WTC11 (cell line): Measurements from ENCODE around the gene SAA2. TPM values are rescaled to one million over a fixed set of nuclear protein-coding genes. Genes with fewer than 3 reads are reported as not detected.

Source experiments
- ATAC-seq: fragments of 200-7000 bp; cut with Tn5 transposase; 2 replicates; pipeline ENCODE4 v1.10.0; 2021; ENCODE audit warnings: mild to moderate bottlenecking, moderate library complexity
- CTCF ChIA-PET: fragments of 300-600 bp; sonication (Branson Sonifier 250); formaldehyde crosslinking; loops from one replicate; lab custom pipeline; 2021; ENCODE audit warnings: antibody characterized with exemption; lab: Charles Lee
- POLR2A ChIA-PET: fragments of 350-600 bp; sonication (Branson Sonifier 250); formaldehyde crosslinking; loops from one replicate; lab custom pipeline; 2021; ENCODE audit warnings: antibody characterized with exemption; lab: Charles Lee
- DNase-seq: peaks from one replicate; pipeline ENCODE4 v3.0.0; 2021; ENCODE audit warnings: low spot score
- H3K27ac Mint-ChIP-seq: 2 replicates; pipeline ENCODE4 v1.8.0; 2021; ENCODE audit warnings: mixed read lengths
- H3K27me3 Mint-ChIP-seq: 2 replicates; pipeline ENCODE4 v1.8.0; 2021; ENCODE audit warnings: low read depth, mild to moderate bottlenecking, moderate library complexity, mixed read lengths
- H3K36me3 Mint-ChIP-seq: 2 replicates; pipeline ENCODE4 v1.8.0; 2021; ENCODE audit warnings: mixed read lengths
- H3K4me1 Mint-ChIP-seq: 2 replicates; pipeline ENCODE4 v1.8.0; 2022; ENCODE audit warnings: mixed read lengths
- H3K4me3 Mint-ChIP-seq: 2 replicates; pipeline ENCODE4 v1.8.0; 2021; ENCODE audit warnings: mild to moderate bottlenecking, moderate library complexity, mixed read lengths
- H3K9me3 Mint-ChIP-seq: 2 replicates; pipeline ENCODE4 v1.8.0; 2021; ENCODE audit warnings: mixed read lengths
- CREM ChIP-seq: sonication (generic); formaldehyde crosslinking; IDR thresholded peaks from 2 replicates; pipeline ENCODE4 v1.8.1; 2022; ENCODE audit warnings: mild to moderate bottlenecking, missing genetic modification reagents, moderate library complexity
- GABPB1 ChIP-seq: sonication (generic); formaldehyde crosslinking; IDR thresholded peaks from 2 replicates; pipeline ENCODE4 v1.8.1; 2023; ENCODE audit warnings: mild to moderate bottlenecking, missing genetic modification reagents
- GRHL2 ChIP-seq: fragments of 250-450 bp; sonication (Bioruptor Pico); IDR thresholded peaks from 2 replicates; pipeline ENCODE4 v1.8.0; 2022; ENCODE audit warnings: mild to moderate bottlenecking, moderate library complexity; ENCODE audit not compliant: insufficient replicate concordance, severe bottlenecking
- IRF2 ChIP-seq: sonication (generic); formaldehyde crosslinking; IDR thresholded peaks from 2 replicates; pipeline ENCODE4 v1.8.0; 2022; ENCODE audit warnings: low read depth, missing genetic modification reagents, borderline replicate concordance
- JUN ChIP-seq: sonication (generic); formaldehyde crosslinking; IDR thresholded peaks from 2 replicates; pipeline ENCODE4 v1.8.0; 2023; ENCODE audit warnings: mild to moderate bottlenecking, missing genetic modification reagents
- NFYB ChIP-seq: sonication (generic); formaldehyde crosslinking; conservative IDR thresholded peaks from 2 replicates; pipeline ENCODE4 v1.8.0; 2022; ENCODE audit warnings: low read depth, missing genetic modification reagents
- OVOL2 ChIP-seq: fragments of 250-450 bp; sonication (Bioruptor Pico); IDR thresholded peaks from 2 replicates; pipeline ENCODE4 v1.9.0; 2021; ENCODE audit warnings: mild to moderate bottlenecking, borderline replicate concordance
- RORB ChIP-seq: fragments of 250-450 bp; sonication (Bioruptor Pico); IDR thresholded peaks from 2 replicates; pipeline ENCODE4 v1.9.0; 2021; ENCODE audit warnings: mild to moderate bottlenecking
- TEAD1 ChIP-seq: sonication (generic); formaldehyde crosslinking; IDR thresholded peaks from 2 replicates; pipeline ENCODE4 v1.8.0; 2022; ENCODE audit warnings: mild to moderate bottlenecking, missing genetic modification reagents
- TEAD4 ChIP-seq: sonication (generic); formaldehyde crosslinking; IDR thresholded peaks from 2 replicates; pipeline ENCODE4 v1.8.0; 2022; ENCODE audit warnings: mild to moderate bottlenecking, missing genetic modification reagents
- ZNF138 ChIP-seq: sonication (generic); formaldehyde crosslinking; conservative IDR thresholded peaks from 2 replicates; pipeline ENCODE4 v1.8.1; 2022; ENCODE audit warnings: mild to moderate bottlenecking, moderate library complexity, missing genetic modification reagents
- ZNF232 ChIP-seq: sonication (generic); formaldehyde crosslinking; IDR thresholded peaks from 2 replicates; pipeline ENCODE4 v1.8.0; 2022; ENCODE audit warnings: mild to moderate bottlenecking, missing genetic modification reagents
- total RNA-seq: library from RNA; stranded (reverse); gene quantifications from 3 replicates; pipeline ENCODE4 v1.2.3, GENCODE V29; 2021
- TF ChIP-seq, protein P1 (sequence below): sonication (generic); formaldehyde crosslinking; conservative IDR thresholded peaks from 2 replicates; pipeline ENCODE4 v1.8.1; 2023; ENCODE audit warnings: mild to moderate bottlenecking, low read depth, missing genetic modification reagents, moderate library complexity
- TF ChIP-seq, protein P2 (sequence below): sonication (generic); formaldehyde crosslinking; IDR thresholded peaks from 2 replicates; pipeline ENCODE4 v1.8.1; 2023; ENCODE audit warnings: mild to moderate bottlenecking, missing genetic modification reagents, moderate library complexity
- TF ChIP-seq, protein P3 (sequence below): fragments of 250-450 bp; sonication (Bioruptor Pico); conservative IDR thresholded peaks from 2 replicates; pipeline ENCODE4 v1.9.0; 2021; ENCODE audit warnings: mild to moderate bottlenecking
- TF ChIP-seq, protein P4 (sequence below): sonication (generic); formaldehyde crosslinking; IDR thresholded peaks from 2 replicates; pipeline ENCODE4 v1.8.1; 2022; ENCODE audit warnings: missing genetic modification reagents, borderline replicate concordance
- TF ChIP-seq, protein P5 (sequence below): sonication (generic); formaldehyde crosslinking; IDR thresholded peaks from 2 replicates; pipeline ENCODE4 v1.8.1; 2023; ENCODE audit warnings: mild to moderate bottlenecking, moderate library complexity, missing genetic modification reagents
- TF ChIP-seq, protein P6 (sequence below): sonication (generic); formaldehyde crosslinking; IDR thresholded peaks from 2 replicates; pipeline ENCODE4 v1.8.1; 2022; ENCODE audit warnings: low read depth, mild to moderate bottlenecking, moderate library complexity, missing genetic modification reagents, borderline replicate concordance
- TF ChIP-seq, protein P7 (sequence below): sonication (generic); formaldehyde crosslinking; IDR thresholded peaks from 2 replicates; pipeline ENCODE4 v1.8.1; 2023; ENCODE audit warnings: mild to moderate bottlenecking, missing genetic modification reagents
- TF ChIP-seq, protein P8 (sequence below): sonication (generic); formaldehyde crosslinking; IDR thresholded peaks from 2 replicates; pipeline ENCODE4 v1.8.0; 2023; ENCODE audit warnings: missing genetic modification reagents, mild to moderate bottlenecking, borderline replicate concordance

SAA2 gene
- total RNA-seq, 1 experiment from 2014 or later = 5.0 TPM

DNA sequence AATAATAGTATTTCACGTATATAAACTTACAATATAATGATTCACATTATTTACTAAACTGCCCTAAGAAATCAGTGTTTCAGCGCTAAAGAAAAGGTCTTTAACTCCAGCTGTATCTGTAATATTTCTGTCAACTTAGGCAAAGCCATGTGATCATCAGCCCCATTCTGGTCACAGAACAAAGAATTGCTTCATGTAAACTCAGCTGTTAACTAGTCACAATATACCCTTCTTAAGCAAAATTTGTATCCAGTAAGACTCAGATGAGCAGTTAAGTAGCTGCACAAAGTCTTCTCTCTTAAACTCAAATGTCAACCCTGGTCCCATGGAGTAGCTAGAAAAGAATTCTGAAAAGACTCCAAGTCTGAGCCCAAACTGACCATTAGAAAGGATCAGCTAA lies 46.8 kb upstream of the SAA2 start (continued):
- TF ChIP-seq, protein P1, sequence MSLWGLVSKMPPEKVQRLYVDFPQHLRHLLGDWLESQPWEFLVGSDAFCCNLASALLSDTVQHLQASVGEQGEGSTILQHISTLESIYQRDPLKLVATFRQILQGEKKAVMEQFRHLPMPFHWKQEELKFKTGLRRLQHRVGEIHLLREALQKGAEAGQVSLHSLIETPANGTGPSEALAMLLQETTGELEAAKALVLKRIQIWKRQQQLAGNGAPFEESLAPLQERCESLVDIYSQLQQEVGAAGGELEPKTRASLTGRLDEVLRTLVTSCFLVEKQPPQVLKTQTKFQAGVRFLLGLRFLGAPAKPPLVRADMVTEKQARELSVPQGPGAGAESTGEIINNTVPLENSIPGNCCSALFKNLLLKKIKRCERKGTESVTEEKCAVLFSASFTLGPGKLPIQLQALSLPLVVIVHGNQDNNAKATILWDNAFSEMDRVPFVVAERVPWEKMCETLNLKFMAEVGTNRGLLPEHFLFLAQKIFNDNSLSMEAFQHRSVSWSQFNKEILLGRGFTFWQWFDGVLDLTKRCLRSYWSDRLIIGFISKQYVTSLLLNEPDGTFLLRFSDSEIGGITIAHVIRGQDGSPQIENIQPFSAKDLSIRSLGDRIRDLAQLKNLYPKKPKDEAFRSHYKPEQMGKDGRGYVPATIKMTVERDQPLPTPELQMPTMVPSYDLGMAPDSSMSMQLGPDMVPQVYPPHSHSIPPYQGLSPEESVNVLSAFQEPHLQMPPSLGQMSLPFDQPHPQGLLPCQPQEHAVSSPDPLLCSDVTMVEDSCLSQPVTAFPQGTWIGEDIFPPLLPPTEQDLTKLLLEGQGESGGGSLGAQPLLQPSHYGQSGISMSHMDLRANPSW (CRISPR knock-in tag) = no peak
- TF ChIP-seq ZNF138 (CRISPR knock-in tag) = no peak
- TF ChIP-seq, protein P2, sequence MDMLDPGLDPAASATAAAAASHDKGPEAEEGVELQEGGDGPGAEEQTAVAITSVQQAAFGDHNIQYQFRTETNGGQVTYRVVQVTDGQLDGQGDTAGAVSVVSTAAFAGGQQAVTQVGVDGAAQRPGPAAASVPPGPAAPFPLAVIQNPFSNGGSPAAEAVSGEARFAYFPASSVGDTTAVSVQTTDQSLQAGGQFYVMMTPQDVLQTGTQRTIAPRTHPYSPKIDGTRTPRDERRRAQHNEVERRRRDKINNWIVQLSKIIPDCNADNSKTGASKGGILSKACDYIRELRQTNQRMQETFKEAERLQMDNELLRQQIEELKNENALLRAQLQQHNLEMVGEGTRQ (CRISPR knock-in tag) = no peak
- TF ChIP-seq RORB = no peak
- no peak for TF ChIP-seq ZNF232 (CRISPR knock-in tag)
- TF ChIP-seq TEAD1 = no peak
- no peak for TF ChIP-seq TEAD4 (CRISPR knock-in tag)
- TF ChIP-seq, protein P3, sequence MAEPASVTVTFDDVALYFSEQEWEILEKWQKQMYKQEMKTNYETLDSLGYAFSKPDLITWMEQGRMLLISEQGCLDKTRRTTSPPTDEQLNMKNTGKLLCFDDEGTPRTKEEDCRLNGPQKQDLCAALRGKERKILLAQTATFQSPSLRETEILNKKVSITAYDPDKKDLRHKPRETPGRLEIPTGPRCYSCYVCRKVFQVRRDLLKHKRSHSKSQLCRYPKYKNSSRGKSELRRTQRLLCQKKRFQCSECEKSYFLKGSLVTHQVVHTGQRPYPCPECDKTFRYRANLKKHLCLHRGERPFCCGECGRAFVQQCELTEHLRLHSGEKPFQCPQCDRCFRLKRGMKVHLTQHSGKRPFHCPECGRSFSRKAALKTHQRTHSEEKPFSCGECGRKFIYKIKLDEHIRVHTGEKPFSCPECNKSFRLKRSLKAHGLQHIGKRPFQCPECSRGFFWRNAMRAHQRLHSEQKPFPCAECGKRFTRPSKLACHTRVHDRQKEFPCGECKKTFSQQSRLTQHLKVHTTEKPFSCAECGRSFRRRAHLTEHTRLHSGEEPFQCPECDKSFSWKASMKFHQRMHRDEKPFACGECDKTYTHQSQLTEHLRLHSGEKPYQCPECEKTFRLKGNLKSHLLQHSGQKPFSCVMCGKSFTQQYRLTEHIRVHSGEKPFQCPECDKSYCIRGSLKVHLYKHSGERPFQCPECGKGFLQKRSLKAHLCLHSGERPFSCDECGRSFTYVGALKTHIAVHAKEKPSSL (CRISPR knock-in tag) = no peak
- TF ChIP-seq IRF2 (CRISPR knock-in tag) = no peak
- TF ChIP-seq OVOL2 = no peak

DNA sequence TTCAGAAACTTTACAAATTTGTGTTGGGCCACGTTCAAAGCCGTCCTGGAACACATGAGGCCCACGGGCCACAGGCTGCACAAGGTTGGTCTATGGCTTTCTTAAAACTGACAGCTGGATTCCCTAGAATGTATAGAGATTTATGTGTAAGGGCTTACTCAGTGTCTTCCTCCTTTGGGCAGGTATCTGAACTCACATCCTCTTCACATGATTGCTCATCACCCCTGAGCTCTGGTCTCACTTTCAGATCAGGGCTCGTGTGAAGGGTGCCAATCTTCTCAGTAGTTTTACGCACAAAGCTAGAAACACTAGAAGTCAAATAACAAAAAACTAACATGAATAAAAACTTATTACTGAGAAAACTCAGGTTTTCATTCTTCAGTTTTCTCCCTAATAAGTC lies 46.4 kb upstream of the SAA2 start:
- ATAC-seq = no peak
- Mint-ChIP-seq H3K4me1 (no peaks in the 10 kb centered on the region), H3K27ac (no peak overlapping the region), H3K9me3 (no peaks in the 10 kb centered on the region), H3K4me3 (no peak overlapping the region), H3K27me3 (no peaks in the 10 kb centered on the region), H3K36me3 (peaks cover 80% of the 10 kb centered on the region)
- TF ChIP-seq, protein P4, sequence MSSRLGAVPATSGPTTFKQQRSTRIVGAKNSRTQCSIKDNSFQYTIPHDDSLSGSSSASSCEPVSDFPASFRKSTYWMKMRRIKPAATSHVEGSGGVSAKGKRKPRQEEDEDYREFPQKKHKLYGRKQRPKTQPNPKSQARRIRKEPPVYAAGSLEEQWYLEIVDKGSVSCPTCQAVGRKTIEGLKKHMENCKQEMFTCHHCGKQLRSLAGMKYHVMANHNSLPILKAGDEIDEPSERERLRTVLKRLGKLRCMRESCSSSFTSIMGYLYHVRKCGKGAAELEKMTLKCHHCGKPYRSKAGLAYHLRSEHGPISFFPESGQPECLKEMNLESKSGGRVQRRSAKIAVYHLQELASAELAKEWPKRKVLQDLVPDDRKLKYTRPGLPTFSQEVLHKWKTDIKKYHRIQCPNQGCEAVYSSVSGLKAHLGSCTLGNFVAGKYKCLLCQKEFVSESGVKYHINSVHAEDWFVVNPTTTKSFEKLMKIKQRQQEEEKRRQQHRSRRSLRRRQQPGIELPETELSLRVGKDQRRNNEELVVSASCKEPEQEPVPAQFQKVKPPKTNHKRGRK = no peak
- TF ChIP-seq NFYB (CRISPR knock-in tag) = no peak
- TF ChIP-seq JUN (CRISPR knock-in tag) = no peak
- TF ChIP-seq, protein P5, sequence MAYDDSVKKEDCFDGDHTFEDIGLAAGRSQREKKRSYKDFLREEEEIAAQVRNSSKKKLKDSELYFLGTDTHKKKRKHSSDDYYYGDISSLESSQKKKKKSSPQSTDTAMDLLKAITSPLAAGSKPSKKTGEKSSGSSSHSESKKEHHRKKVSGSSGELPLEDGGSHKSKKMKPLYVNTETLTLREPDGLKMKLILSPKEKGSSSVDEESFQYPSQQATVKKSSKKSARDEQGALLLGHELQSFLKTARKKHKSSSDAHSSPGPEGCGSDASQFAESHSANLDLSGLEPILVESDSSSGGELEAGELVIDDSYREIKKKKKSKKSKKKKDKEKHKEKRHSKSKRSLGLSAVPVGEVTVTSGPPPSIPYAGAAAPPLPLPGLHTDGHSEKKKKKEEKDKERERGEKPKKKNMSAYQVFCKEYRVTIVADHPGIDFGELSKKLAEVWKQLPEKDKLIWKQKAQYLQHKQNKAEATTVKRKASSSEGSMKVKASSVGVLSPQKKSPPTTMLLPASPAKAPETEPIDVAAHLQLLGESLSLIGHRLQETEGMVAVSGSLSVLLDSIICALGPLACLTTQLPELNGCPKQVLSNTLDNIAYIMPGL (CRISPR knock-in tag) = no peak
- TF ChIP-seq, protein P6, sequence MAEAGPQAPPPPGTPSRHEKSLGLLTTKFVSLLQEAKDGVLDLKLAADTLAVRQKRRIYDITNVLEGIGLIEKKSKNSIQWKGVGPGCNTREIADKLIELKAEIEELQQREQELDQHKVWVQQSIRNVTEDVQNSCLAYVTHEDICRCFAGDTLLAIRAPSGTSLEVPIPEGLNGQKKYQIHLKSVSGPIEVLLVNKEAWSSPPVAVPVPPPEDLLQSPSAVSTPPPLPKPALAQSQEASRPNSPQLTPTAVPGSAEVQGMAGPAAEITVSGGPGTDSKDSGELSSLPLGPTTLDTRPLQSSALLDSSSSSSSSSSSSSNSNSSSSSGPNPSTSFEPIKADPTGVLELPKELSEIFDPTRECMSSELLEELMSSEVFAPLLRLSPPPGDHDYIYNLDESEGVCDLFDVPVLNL (CRISPR knock-in tag) = no peak
- TF ChIP-seq, protein P7, sequence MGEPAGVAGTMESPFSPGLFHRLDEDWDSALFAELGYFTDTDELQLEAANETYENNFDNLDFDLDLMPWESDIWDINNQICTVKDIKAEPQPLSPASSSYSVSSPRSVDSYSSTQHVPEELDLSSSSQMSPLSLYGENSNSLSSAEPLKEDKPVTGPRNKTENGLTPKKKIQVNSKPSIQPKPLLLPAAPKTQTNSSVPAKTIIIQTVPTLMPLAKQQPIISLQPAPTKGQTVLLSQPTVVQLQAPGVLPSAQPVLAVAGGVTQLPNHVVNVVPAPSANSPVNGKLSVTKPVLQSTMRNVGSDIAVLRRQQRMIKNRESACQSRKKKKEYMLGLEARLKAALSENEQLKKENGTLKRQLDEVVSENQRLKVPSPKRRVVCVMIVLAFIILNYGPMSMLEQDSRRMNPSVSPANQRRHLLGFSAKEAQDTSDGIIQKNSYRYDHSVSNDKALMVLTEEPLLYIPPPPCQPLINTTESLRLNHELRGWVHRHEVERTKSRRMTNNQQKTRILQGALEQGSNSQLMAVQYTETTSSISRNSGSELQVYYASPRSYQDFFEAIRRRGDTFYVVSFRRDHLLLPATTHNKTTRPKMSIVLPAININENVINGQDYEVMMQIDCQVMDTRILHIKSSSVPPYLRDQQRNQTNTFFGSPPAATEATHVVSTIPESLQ (CRISPR knock-in tag) = no peak
- TF ChIP-seq, protein P8, sequence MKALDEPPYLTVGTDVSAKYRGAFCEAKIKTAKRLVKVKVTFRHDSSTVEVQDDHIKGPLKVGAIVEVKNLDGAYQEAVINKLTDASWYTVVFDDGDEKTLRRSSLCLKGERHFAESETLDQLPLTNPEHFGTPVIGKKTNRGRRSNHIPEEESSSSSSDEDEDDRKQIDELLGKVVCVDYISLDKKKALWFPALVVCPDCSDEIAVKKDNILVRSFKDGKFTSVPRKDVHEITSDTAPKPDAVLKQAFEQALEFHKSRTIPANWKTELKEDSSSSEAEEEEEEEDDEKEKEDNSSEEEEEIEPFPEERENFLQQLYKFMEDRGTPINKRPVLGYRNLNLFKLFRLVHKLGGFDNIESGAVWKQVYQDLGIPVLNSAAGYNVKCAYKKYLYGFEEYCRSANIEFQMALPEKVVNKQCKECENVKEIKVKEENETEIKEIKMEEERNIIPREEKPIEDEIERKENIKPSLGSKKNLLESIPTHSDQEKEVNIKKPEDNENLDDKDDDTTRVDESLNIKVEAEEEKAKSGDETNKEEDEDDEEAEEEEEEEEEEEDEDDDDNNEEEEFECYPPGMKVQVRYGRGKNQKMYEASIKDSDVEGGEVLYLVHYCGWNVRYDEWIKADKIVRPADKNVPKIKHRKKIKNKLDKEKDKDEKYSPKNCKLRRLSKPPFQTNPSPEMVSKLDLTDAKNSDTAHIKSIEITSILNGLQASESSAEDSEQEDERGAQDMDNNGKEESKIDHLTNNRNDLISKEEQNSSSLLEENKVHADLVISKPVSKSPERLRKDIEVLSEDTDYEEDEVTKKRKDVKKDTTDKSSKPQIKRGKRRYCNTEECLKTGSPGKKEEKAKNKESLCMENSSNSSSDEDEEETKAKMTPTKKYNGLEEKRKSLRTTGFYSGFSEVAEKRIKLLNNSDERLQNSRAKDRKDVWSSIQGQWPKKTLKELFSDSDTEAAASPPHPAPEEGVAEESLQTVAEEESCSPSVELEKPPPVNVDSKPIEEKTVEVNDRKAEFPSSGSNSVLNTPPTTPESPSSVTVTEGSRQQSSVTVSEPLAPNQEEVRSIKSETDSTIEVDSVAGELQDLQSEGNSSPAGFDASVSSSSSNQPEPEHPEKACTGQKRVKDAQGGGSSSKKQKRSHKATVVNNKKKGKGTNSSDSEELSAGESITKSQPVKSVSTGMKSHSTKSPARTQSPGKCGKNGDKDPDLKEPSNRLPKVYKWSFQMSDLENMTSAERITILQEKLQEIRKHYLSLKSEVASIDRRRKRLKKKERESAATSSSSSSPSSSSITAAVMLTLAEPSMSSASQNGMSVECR (CRISPR knock-in tag) = no peak
- TF ChIP-seq GABPB1 (CRISPR knock-in tag) = no peak
- TF ChIP-seq GRHL2 (CRISPR knock-in tag) = no peak
- no peak for TF ChIP-seq CREM
- CTCF ChIA-PET = interaction anchor here (1.4 kb wide), 1 partner anchor 179 kb away, joined by 3 read pairs; no protein-coding TSS in a partner anchor
- no peak for DNase-seq
- POLR2A ChIA-PET = no interaction called here
